ENCODE data around the gene PDX1.

DNA sequence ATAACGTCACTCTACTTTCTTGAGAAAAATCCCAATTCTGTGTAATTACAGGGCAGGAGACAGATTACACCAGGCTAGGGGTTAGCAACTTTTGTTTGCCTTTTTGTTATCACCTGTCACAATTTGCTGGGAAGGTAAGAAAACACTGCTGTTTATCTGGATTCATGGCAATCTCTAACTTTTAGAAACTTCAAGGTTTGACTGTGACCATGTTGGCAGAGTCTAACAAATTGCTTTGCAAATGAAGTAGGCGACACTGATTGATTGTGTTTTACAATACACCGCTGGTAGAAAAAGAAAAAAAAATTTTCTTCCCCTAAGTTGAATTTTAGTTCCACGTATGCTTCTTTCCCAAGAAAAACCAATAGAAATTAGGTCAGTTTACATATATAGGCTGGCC is 10.4 kb upstream of the PDX1 start:
- TF ChIP-seq, protein P1, sequence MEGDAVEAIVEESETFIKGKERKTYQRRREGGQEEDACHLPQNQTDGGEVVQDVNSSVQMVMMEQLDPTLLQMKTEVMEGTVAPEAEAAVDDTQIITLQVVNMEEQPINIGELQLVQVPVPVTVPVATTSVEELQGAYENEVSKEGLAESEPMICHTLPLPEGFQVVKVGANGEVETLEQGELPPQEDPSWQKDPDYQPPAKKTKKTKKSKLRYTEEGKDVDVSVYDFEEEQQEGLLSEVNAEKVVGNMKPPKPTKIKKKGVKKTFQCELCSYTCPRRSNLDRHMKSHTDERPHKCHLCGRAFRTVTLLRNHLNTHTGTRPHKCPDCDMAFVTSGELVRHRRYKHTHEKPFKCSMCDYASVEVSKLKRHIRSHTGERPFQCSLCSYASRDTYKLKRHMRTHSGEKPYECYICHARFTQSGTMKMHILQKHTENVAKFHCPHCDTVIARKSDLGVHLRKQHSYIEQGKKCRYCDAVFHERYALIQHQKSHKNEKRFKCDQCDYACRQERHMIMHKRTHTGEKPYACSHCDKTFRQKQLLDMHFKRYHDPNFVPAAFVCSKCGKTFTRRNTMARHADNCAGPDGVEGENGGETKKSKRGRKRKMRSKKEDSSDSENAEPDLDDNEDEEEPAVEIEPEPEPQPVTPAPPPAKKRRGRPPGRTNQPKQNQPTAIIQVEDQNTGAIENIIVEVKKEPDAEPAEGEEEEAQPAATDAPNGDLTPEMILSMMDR (IDR thresholded peaks at IDR 0.05; ENCODE audit: low read depth, low read length, poor library complexity, severe bottlenecking), result no peak
- TF ChIP-seq EZH2phosphoT487 (IDR thresholded peaks at IDR 0.05; ENCODE audit: borderline replicate concordance, low read length), result no peak

Data from DOHH2 (cell line).